CD4-positive, alpha-beta T cell treated with Interleukin-17A for 4 hours (primary cell): ENCODE measurements around the gene PLEKHA6.

ENCODE experiments used
- DNase-seq: peaks from one replicate; pipeline ENCODE4 v3.0.0-alpha.2; 2020; ENCODE audit warnings: mixed read lengths

The PLEKHA6 gene

GRCh38 chr1:204382714-204383083 is 23.0 kb upstream of the PLEKHA6 start:
- DNase-seq = no peak

GRCh38 chr1:204380293-204380831 is 20.6 kb upstream of the PLEKHA6 start:
- no peak for DNase-seq

- peak; percentile 66 for DNase-seq
Observed at GRCh38 chr1:204377800-204378668, 18.3 kb upstream of the PLEKHA6 start.

GRCh38 chr1:204376919-204377799 is 17.4 kb upstream of the PLEKHA6 start:
- DNase-seq = no peak

- DNase-seq = no peak
Observed at GRCh38 chr1:204376465-204376864, 16.7 kb upstream of the PLEKHA6 start.

- no peak for DNase-seq
Observed at GRCh38 chr1:204373911-204374310, 14.2 kb upstream of the PLEKHA6 start.

- DNase-seq = no peak
Observed at GRCh38 chr1:204370176-204370575, 10.4 kb upstream of the PLEKHA6 start.

- no peak for DNase-seq
Observed at GRCh38 chr1:204368996-204369726, 9.4 kb upstream of the PLEKHA6 start.

- DNase-seq = no peak
Observed at GRCh38 chr1:204367956-204368355, 8.2 kb upstream of the PLEKHA6 start.

- no peak for DNase-seq
Observed at GRCh38 chr1:204367193-204367858, 7.6 kb upstream of the PLEKHA6 start.

GRCh38 chr1:204366759-204367158 is 7.0 kb upstream of the PLEKHA6 start:
- DNase-seq = no peak

GRCh38 chr1:204363335-204364114 is 3.8 kb upstream of the PLEKHA6 start:
- peak; percentile 80 for DNase-seq

- DNase-seq = no peak
Observed at GRCh38 chr1:204362984-204363334, 3.2 kb upstream of the PLEKHA6 start.

GRCh38 chr1:204361781-204362180 is 2.1 kb upstream of the PLEKHA6 start:
- DNase-seq = no peak

- DNase-seq = no peak
Observed at GRCh38 chr1:204361341-204361771, 1.6 kb upstream of the PLEKHA6 start.

GRCh38 chr1:204360314-204360713 is 585 bp upstream of the PLEKHA6 start:
- no peak for DNase-seq

- DNase-seq = no peak
Observed at GRCh38 chr1:204359131-204359473, 627 bp downstream of the PLEKHA6 start.

GRCh38 chr1:204358605-204359004 is 1.1 kb downstream of the PLEKHA6 start:
- DNase-seq = no peak

- no peak for DNase-seq
Observed at GRCh38 chr1:204357551-204358490, 1.9 kb downstream of the PLEKHA6 start.

GRCh38 chr1:204356997-204357396 is 2.7 kb downstream of the PLEKHA6 start:
- no peak for DNase-seq
